ENCODE data around the gene SBNO1.

DNA sequence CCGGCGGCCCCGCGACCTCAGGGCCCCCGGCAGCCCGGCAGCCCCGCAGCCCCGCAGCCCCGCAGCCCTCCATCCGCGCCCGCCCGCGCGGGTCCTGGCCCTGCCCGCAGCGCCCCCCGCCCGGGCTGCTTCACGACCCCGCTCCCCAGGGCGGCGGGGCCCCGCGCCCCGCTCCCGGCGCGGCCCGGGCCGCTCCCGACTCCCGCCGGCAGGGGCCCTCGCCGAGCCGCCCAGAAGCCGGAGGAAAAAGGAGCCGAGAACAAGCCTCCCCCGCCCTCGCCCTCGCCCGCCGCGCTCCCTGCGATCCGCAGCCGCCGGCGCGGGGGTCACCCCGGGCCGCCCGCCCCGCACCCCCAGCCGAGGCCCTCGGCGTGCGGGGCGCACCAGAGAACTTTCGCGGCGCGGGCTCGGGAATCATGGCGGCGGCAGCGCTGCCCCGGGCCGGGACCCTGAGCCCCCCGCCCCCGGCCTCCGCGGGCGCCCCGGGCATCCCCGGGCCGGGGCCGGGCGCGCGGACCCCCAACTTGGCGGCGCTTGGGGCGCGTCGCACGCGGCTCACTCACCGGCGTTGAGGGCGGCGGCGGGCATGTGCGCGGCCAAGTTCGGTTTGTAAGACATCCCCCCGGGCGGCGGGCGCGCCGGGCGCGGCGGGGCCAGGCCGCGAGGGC lies 93.5 kb downstream of the SBNO1 start:
- TF ChIP-seq POLR2AphosphoS5 (IDR thresholded peaks at IDR 0.05; ENCODE audit: low read depth, low read length) (no peak), SIN3A (IDR thresholded peaks at IDR 0.05; ENCODE audit: borderline replicate concordance, insufficient read depth, low read length) (no peak)
